GM19328 (cell line): ENCODE measurements around the gene TDRKH.
"Not testable (repeated sequence)": the region's sequence is repeated elsewhere in the genome, so short reads cannot be mapped to it uniquely, and the experiment has no call there.

ENCODE experiments used
- ATAC-seq: cut with Tn5 transposase; IDR thresholded peaks from one replicate; pipeline ENCODE4 v1.9.1; 2021; ENCODE audit warnings: mild to moderate bottlenecking, moderate library complexity; ENCODE audit not compliant: unreplicated experiment

Gene TDRKH

DNA sequence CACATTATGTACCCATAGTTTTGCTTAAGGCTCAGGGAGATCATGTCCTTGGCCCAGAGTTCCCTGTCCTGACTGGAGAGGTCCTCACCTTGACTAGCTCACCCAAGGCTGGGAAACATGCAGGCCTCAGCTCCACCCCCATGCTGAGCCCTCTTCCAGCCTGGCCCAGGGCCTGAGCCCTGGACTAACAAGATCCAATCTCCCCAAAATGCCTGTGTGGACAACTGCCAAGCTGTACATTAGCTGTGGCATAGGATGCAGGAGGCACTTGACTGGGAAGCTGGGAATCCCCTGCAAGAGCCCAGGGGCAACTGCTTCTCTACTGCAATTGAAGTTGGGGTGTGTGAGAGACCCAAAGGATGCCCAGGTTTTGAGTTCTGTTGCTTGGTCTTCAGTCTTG is 12.9 kb upstream of the TDRKH start:
- no peak for ATAC-seq

- ATAC-seq: no peak
Observed at GRCh38 chr1:151802372-151802771, 12.1 kb upstream of the TDRKH start.

- ATAC-seq: no peak
Observed at GRCh38 chr1:151801846-151802245, 11.5 kb upstream of the TDRKH start.

GRCh38 chr1:151801310-151801820 is 11.1 kb upstream of the TDRKH start:
- no peak for ATAC-seq

- no peak for ATAC-seq
Observed at GRCh38 chr1:151800830-151801229, 10.5 kb upstream of the TDRKH start.

DNA sequence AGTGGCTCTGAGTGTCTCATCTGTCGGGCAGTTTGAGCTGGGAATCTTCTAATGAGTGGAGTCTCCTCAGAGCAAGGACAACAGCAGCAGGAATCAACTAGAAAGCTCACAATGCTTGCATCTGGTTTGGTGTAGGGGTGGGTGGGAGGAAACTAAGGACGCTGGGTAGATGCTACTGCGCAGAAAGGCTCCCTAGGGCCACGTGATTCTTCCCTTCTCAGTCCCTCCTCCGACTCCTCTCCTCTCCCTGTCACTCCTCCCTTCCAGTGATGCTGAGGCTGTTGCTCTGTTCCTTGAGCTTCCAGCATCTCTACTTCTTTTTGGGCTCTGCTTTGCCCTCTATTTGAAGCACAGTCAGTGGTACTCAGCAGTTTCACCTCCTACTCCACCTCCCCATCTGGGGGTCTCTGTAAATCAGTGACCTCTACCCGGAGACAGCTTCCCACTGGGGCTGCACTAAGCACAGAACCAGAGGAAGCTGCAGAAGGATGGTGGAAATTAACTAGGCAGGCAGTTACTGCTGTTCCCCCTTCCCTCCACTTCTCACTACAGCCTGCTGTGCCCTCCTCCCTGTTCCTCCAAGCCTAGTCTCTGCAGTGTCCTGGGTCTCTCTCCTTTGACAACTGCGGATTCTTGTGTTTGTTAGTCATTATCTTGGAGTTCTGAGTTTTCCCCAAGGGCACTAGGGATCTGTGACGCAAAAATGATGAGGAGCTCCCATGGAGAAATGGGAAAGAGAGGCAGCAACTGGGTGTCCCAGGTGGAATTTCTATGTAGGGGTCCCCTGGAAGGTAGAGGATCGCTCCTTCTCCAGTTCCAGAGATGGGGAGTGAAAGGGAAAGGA is 9.1 kb upstream of the TDRKH start:
- ATAC-seq: no peak

DNA sequence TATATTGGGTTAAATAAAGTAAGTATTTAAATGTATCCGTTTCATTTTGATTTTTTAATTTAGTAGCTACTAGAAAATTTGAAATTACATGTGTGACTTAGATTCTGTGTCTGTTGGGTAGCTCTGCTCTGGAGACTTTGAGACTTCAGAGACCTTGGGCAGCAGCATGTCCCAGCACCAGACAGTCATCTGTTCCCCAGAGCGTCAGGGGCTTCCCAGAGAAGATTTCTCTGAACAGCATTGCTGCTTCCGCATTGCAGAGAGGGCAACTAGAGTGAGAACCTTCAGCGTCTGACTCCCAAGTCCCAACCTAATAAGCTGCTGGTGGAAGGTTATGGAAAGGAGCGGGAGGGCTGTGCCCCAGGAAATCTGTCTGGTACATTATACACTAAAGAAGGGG is 8.3 kb upstream of the TDRKH start:
- ATAC-seq: no peak

- no peak for ATAC-seq
Observed at GRCh38 chr1:151790940-151791651, 796 bp upstream of the TDRKH start.

- no peak for ATAC-seq
Observed at GRCh38 chr1:151787689-151788088, 2.6 kb downstream of the TDRKH start.

- ATAC-seq: no peak
Observed at GRCh38 chr1:151783796-151784195, 6.5 kb downstream of the TDRKH start.

DNA sequence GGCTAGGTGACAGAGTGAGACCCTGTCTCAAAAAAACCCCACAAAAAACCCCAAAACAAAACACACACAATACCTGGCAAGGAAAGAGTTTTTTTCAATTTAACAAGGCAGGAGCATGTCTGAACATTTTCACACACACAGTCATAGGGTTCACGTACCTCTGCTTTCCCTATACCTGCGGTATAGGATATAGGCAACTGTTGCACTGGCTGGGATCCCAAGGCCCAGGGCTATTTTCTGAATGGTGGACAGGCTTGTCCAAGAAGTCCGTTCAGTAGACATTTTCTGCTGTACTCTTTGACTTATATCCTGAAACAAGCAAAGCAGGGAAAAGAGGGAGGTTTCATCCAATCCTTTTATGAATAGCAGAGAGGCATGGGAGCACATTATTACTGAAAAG is 7.6 kb downstream of the TDRKH start:
- ATAC-seq: no peak

- not testable (repeated sequence) for ATAC-seq
Observed at GRCh38 chr1:151782026-151782425, 8.3 kb downstream of the TDRKH start.

DNA sequence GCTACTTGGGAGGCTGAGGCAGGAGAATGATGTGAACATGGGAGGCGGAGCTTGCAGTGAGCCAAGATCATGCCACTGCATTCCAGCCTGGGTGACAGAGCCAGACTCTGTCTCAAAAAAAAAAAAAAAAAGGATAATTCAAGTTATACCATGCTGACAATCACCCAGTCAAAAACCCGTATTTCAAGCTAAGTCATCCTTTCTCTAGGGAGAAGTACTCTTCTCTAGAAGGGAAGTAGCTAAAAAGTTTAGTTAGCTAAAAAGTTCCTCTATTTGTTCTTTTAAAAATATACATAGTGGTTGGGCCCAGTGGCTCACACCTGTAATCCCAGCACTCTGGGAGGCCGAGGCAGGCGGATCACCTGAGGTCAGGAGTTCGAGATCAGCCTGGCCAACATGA is 9.6 kb downstream of the TDRKH start:
- not testable (repeated sequence) for ATAC-seq

DNA sequence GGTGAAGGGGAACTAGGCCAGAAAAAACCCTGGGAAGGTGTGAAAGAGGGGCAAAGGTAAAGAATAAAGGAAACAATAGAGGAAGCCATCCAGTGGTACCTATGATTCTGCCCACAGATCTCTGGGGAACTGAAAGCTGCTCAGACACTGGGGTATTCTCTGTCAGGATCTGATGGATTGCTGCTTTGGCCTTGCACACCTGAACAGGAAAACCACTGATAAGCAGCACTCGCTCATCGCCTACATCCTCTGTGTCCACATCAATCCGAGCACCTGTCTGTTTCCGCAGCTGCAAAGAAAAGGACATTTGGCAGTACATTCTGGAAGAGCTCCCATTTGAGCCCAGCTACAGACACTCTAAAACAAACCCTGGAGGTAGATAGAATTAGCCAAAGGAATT is 10.4 kb downstream of the TDRKH start:
- no peak for ATAC-seq

DNA sequence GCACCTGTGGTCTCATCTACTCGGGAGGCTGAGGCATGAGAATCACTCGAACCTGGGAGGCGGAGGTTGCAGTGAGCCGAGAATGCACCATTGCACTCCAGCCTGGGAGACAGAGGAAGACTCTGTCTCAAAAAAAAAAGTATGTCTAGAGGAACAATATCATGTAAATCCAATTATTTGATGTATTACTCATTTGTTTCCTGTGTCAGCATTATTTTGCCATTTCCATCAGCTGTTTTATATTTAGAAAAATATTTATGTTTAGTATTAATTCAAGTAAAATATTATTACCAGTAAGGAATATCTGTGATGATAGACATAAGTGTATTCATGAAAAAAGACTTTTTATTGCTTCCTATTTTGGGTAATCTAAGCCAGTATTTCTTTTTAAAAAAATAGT is 13.0 kb downstream of the TDRKH start:
- ATAC-seq: no peak

DNA sequence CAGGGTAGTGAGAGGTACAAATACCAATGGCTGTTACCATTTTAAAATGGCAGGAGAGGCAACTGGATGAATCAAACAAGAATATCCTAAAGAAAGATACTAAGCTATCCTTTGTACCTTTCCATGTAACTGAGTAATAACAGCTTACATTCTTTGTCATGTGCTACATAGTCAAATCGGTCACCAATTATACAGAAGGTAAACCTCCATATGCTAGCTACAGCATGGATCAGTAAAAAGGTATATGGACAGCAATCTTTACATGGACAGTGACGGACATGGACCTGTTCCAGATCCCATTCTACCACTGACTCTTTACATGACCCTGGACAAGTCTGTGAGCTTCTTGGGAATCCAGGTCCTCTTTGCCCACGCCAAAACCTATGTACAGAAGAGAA is 13.6 kb downstream of the TDRKH start:
- no peak for ATAC-seq

DNA sequence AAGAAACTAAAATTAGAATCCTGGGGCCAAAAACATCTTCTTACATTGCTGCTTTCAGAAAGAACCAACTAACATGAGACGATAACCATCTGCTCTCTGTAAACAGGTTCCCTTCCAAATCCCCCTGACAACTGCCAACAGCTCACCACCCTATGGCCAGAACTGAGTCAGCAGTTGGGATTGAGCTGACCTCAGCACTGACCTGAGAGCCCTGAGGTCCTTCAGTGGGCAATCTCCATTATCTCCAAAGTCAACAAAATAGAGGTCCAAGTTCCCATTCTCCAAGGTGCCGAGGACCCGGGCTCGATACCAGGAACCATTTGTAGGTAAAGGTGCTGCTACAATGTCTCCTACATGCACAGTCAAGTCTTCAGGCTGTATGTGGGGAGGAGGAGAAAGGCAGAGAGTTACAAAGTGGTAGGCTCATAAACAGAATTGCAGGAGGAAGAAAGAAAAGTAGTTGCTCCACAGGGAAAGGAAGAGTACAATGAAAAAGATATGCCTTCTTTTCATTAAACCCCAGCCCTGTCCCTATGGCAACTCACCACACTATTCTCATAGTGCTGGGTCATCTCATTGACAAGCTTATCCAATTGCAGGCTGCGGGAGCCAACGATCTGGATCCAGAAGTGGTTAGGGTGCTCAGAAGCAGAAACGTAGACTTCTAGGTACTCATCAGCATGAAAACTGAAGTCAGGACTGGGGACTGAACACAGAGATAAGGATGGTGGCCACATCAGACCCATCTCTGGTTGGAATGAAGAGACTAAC is 14.2 kb downstream of the TDRKH start:
- no peak for ATAC-seq

- no peak for ATAC-seq
Observed at GRCh38 chr1:151774256-151774922, 15.9 kb downstream of the TDRKH start.

DNA sequence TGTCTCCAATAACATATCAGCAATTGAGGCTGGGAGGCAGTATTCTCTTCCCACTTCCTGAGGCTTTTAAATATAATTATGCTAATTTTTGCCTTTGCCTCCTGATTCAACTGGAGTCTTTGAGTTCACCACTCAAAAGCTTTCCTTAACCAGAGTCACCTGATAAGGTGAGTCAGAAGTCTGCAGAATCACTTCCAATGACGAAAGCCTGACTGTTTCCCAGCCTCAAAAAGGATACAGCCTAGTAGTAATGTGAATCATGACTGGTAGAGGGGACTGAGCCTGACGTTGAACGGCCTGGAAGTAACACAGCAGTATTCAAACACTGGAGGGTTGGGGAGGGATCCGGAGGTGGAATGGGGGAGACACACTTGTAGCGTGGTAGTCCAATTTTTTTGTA is 16.6 kb downstream of the TDRKH start:
- no peak for ATAC-seq

- ATAC-seq: not testable (repeated sequence)
Observed at GRCh38 chr1:151769270-151769669, 21.0 kb downstream of the TDRKH start.
